ENCODE data around the gene ARHGEF19. TPM values are rescaled to one million over a fixed set of nuclear protein-coding genes. Genes with fewer than 3 reads are reported as not detected.

ARHGEF19 gene
- total RNA-seq, 1 experiment from 2014 or later: 21.1 TPM

GRCh38 chr1:16174886-16175598 is 37.4 kb downstream of the ARHGEF19 start:
- H3K27me3 Mint-ChIP-seq (ENCODE audit: low read depth): peaks cover 1% of the 10 kb centered on the region; the same call in 1 of the 2 replicates
- no peak overlapping the region for H3K4me2 ChIP-seq (ENCODE audit: insufficient read depth, insufficient read length, low read length)

More at GRCh38 chr1:16174886-16175598, 37.4 kb downstream of the ARHGEF19 start:
- no peak for DNase-seq
- Histone ChIP-seq H3K9ac (ENCODE audit: extremely low read depth, insufficient read length, low read length) (no peak overlapping the region), H2BK20ac (ENCODE audit: low read depth, low read length, poor library complexity, severe bottlenecking) (no peak overlapping the region), H2AK5ac (ENCODE audit: insufficient read length, low read length) (no peak overlapping the region), H3K27ac (ENCODE audit: insufficient read length, low read depth, low read length) (no peak overlapping the region), H2BK120ac (ENCODE audit: low read depth, low read length, poor library complexity, severe bottlenecking) (no peak overlapping the region), H3T11ph (ENCODE audit: low read length) (no peak overlapping the region), H3K56ac (ENCODE audit: insufficient read length, low read depth, low read length) (no peak overlapping the region), H3K4ac (ENCODE audit: low read depth, low read length) (no peak overlapping the region), H3K27me3 (ENCODE audit: insufficient read depth, low read length) (no peaks in the 10 kb centered on the region), H3K4me1 (ENCODE audit: insufficient read depth, low read length) (no peaks in the 10 kb centered on the region), H3K23ac (ENCODE audit: insufficient read length, low read depth, low read length) (no peak overlapping the region), H2BK5ac (ENCODE audit: insufficient read length, low read length) (no peak overlapping the region), H2BK15ac (ENCODE audit: low read depth, low read length) (no peak overlapping the region), H2BK12ac (ENCODE audit: insufficient read length, low read depth, low read length) (no peak overlapping the region), H3K23me2 (ENCODE audit: insufficient read length, low read depth, low read length, poor library complexity, severe bottlenecking) (no peaks in the 10 kb centered on the region), H4K5ac (ENCODE audit: insufficient read length, low read depth, low read length) (no peak overlapping the region), H2AFZ (ENCODE audit: low read length) (no peak overlapping the region), H4K20me1 (ENCODE audit: control insufficient read depth, insufficient read depth, insufficient read length) (no peaks in the 10 kb centered on the region), H4K91ac (ENCODE audit: insufficient read length, low read depth, low read length) (no peak overlapping the region), H3K79me2 (ENCODE audit: insufficient read depth, low read length) (no peaks in the 10 kb centered on the region), H4K8ac (replicated peaks; ENCODE audit: insufficient read length, low read depth, low read length) (no peak overlapping the region), H3K14ac (ENCODE audit: insufficient read depth, low read length) (no peak overlapping the region), H3K79me1 (ENCODE audit: insufficient read depth, low read depth, low read length, poor library complexity, severe bottlenecking) (no peaks in the 10 kb centered on the region), H3K9me3 (ENCODE audit: control insufficient read depth, low read depth, low read length) (no peaks in the 10 kb centered on the region), H3K18ac (ENCODE audit: insufficient read length, low read depth, low read length) (no peak overlapping the region)
- Mint-ChIP-seq H3K4me1 (peaks cover 7 to 25% of the 10 kb centered on the region in 2 experiments; a peak in 3 of 4 replicates), H3K4me3 (peak overlapping the region in 1 of 2 experiments; percentile 6; a peak in 1 of 5 replicates), H3K27ac (peak overlapping the region in 2 of 3 experiments; percentile 55 to 70; a peak in 2 of 7 replicates), H3K36me3 (ENCODE audit: insufficient read depth in 1 of 3, low read depth in 3 of 3) (no peaks in the 10 kb centered on the region), H3K9me3 (no peaks in the 10 kb centered on the region)
- WGBS (ENCODE audit: extremely low coverage, insufficient read length, low lambda C conversion rate): no CpG with 5 or more reads among the region's 22 CpGs
- TF ChIP-seq, protein P1, sequence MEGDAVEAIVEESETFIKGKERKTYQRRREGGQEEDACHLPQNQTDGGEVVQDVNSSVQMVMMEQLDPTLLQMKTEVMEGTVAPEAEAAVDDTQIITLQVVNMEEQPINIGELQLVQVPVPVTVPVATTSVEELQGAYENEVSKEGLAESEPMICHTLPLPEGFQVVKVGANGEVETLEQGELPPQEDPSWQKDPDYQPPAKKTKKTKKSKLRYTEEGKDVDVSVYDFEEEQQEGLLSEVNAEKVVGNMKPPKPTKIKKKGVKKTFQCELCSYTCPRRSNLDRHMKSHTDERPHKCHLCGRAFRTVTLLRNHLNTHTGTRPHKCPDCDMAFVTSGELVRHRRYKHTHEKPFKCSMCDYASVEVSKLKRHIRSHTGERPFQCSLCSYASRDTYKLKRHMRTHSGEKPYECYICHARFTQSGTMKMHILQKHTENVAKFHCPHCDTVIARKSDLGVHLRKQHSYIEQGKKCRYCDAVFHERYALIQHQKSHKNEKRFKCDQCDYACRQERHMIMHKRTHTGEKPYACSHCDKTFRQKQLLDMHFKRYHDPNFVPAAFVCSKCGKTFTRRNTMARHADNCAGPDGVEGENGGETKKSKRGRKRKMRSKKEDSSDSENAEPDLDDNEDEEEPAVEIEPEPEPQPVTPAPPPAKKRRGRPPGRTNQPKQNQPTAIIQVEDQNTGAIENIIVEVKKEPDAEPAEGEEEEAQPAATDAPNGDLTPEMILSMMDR (conservative IDR thresholded peaks at IDR 0.05): no peak
